NCI-H2171 treated with DMSO at 0.1 percent for 48 hours (cell line): ENCODE data around the gene GRIN3B.

Experiments used
- DNase-seq: peaks from one replicate; lab custom pipeline; 2025; lab: John Stamatoyannopoulos, UW

GRIN3B gene

GRCh38 chr19:991174-991931 is 8.9 kb upstream of the GRIN3B start:
- DNase-seq = no peak

- no peak for DNase-seq
Measured at GRCh38 chr19:991932-992669, 8.1 kb upstream of the GRIN3B start.

GRCh38 chr19:992670-993055 is 7.6 kb upstream of the GRIN3B start:
- DNase-seq = no peak

DNA sequence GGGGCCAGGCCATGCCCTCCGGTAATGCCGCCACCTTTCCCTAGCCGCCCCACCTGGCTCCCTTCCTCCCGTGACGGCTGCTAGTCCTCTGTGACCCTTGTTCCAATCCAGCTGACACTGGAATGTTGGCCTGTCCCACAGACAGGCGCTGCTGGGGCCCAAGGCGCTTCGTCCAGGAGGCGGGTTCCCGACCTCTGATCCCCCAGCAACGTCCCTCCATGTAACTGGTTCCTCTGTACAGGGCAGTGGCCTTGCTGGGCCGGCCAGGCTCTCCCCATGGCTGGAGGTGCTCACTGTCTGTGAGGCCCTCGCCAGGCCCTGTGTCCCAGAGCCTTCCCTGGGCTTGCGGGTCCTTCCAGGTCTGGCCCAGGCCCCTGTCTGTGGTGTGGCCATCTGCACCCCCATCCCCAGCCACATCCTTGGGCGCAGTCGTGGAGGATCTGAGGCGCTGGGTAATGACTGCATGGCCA is 6.8 kb upstream of the GRIN3B start:
- no peak for DNase-seq

DNA sequence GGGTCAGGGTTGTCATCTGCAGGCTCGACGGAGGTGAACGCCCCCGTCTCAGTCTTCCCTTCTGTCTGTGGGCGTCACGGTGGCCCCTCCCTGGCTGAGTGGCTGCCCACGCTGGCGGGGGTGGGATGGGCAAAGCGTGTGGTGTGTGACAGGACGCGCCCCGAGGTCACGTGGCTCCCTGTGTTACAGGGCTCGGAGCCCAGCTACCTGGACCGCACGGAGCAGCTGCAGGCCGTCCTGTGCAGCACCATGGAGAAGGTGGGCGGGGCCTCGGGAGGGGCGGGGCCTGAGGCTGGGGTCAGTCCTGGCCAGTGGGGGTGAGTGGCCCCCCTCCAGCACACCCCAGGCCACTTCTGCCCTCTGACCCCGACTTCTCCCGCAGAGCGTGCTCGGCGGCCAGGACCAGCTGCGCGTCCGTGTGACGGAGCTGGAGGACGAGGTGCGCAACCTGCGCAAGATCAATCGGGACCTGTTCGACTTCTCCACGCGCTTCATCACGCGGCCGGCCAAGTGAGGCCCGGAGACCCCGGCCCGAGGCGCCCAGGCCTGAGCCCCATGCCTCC is 6.3 kb upstream of the GRIN3B start:
- DNase-seq = no peak

GRCh38 chr19:994516-994915 is 5.7 kb upstream of the GRIN3B start:
- no peak for DNase-seq

DNA sequence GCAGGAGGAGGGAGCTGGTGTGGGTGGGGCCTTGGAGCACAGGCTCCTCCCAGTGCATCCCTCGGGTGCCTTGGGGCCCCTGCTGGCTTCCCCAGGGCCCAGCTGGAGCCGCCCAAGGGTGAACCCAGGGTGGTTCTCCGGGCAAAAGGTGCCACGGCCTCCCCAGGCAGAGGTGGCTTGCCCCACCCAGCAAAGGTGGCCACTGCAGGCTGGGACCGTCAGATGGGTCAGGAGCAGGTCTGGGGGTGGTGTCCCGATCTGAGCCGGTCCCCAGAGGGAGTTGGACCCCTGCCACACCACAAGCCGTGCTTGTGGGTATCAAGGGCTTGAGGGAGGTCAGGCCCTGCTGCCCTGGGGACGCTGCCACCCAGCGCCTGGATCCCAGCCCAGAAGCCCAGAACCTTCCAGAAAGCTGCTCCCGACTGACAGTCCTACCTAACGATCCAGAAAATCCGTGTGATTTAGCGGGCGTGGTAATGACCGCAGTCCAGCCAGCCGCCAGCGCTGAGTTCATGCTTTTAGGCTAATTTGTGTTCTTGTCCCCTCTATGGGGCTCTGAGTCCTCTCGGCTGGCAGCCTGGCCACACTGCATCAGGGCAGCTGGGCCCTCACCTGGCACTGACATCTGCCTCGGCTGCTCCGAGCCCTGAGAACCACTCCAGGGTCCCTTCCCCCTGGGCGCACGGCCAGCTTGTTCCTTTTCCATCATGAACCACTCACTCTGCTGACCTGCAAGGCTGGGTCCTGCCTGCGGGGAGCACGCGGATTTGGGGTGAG is 5.0 kb upstream of the GRIN3B start:
- peak; percentile 55 for DNase-seq

- peak; percentile 68 for DNase-seq
Measured at GRCh38 chr19:996051-996838, 4.0 kb upstream of the GRIN3B start.

DNA sequence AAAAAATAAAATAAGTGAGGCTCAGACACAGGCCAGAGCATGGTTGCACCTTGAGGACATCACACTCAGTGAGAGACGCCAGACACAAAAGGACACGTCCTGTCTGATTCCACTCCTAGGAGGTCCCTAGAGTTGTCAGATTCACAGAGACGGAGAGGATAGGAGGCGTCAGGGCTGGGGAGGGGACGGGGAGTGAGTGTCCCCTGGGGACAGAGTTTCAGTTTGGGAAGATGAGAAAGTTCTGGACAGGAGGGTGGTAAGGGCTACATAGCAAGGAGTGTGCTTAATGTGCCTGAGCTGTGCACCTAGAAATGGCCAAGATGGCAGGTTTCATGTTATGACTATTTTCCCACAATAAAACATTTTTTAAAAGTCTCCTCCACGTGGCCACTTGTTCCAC is 2.2 kb upstream of the GRIN3B start:
- no peak for DNase-seq

DNA sequence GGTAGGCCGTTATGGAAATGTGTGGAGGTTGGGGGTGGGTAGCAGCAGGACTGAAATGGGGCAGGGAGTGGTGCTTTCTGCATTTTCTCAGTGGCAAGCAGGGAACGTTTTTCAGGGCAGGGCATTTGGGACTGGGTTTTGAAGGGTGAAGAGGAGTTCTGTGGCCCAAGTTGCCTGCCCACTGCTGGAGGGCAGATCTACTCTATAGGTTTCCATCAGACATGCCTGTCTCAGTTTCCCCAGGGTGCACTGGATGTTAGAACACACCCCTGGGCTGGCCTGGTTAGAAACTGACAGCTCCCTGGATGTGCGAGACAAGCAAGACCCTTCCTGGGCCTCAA is 870 bp upstream of the GRIN3B start:
- DNase-seq = no peak

DNA sequence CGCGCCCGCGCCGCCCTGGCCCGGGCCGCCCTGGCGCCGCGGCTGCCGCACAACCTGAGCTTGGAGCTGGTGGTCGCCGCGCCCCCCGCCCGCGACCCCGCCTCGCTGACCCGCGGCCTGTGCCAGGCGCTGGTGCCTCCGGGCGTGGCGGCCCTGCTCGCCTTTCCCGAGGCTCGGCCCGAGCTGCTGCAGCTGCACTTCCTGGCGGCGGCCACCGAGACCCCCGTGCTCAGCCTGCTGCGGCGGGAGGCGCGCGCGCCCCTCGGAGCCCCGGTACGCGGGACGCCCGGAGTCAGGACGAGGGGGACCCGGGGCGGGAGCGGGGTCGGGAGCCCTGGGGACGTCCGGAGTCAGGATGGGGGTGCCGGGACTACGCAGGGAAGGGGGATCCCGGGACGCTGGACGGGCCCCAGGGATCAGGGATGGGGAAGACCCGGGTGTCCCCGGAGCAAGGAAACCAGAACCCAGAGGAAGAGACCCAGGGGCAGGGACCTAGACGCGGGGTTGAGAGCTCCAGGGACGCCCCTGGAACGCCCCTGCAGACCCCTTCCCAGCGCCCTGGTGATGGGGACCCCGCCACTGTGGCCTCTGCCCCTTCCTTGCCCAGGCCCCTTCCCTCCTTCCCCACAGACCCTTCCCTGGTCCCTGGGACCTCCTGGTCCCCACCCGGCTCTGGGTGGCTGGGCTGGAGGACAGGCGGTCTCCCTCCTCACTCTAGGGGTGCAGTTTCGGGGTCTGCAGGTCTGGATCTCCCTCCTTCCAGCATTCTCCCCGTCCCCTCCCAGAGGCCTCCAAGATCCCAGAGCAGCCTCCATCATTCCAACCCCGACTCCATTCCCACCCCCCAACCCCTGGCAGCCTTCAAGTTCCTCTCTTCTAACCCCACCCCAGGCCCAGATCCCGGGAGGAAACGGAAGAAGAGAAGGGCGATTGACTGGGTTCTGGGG is 645 bp downstream of the GRIN3B start:
- no peak for DNase-seq

DNA sequence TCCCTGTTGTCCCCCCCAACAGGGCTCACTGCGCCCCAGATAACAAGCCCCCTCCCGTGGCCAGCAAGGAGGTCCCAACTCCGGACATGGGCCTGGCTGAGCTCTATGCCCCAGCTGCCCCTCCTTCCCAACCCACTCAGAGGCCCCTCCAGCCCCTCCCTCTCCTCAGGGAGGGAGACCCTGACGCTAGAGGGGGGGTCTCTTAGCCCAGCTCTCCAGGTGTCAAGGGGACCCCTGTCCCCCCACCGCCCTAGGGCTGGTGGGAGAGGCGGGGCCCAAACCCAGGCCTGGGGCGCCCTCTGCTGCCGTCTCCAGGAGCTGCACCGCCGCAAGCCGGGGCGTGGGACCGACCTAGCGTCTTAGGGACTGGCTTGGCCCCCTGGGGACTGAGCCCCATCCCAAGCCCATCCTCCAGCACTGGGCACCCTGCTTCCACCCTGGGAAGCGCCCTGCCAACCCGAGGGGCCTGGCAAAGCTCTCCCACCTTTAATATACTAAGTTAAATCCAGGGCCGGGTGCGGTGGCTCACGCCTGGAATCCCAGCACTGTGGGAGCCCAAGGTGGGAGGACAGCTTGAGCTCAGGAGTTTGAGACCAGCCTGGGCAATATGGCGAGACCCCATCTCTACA is 1.4 kb downstream of the GRIN3B start:
- peak; percentile 7 for DNase-seq

DNA sequence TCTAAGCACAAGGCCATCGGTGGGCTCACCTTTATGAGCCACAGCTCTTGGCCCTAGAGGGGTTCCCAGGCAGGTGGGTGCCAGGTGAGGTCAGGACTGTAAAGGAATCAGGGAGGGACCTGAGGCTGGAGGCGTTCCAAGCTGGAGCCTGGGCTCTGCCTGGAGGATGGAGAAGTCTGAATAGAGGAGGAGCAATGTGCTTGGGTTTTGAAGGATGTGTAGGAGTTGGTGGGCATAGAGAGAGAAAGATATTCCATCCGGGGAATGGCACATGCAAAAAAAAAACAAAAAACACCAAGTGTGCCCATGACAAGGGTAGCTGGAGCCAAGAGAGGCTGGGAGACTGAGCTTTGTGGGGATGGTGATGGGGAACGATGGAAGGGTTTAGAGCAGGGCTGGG is 2.4 kb downstream of the GRIN3B start:
- DNase-seq = no peak

GRCh38 chr19:1003283-1003682 is 3.1 kb downstream of the GRIN3B start:
- DNase-seq = no peak

- DNase-seq = no peak
Measured at GRCh38 chr19:1004204-1004802, 4.1 kb downstream of the GRIN3B start.

DNA sequence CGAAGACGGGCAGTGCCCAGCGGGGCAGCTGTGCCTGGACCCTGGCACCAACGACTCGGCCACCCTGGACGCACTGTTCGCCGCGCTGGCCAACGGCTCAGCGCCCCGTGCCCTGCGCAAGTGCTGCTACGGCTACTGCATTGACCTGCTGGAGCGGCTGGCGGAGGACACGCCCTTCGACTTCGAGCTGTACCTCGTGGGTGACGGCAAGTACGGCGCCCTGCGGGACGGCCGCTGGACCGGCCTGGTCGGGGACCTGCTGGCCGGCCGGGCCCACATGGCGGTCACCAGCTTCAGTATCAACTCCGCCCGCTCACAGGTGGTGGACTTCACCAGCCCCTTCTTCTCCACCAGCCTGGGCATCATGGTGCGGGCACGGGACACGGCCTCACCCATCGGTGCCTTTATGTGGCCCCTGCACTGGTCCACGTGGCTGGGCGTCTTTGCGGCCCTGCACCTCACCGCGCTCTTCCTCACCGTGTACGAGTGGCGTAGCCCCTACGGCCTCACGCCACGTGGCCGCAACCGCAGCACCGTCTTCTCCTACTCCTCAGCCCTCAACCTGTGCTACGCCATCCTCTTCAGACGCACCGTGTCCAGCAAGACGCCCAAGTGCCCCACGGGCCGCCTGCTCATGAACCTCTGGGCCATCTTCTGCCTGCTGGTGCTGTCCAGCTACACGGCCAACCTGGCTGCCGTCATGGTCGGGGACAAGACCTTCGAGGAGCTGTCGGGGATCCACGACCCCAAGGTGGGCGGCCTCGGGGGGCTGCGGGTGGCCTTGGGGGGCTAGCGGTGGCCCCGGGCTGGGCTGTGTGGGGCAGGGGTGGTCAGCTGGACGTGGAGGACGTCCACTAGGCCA is 4.8 kb downstream of the GRIN3B start:
- no peak for DNase-seq

DNA sequence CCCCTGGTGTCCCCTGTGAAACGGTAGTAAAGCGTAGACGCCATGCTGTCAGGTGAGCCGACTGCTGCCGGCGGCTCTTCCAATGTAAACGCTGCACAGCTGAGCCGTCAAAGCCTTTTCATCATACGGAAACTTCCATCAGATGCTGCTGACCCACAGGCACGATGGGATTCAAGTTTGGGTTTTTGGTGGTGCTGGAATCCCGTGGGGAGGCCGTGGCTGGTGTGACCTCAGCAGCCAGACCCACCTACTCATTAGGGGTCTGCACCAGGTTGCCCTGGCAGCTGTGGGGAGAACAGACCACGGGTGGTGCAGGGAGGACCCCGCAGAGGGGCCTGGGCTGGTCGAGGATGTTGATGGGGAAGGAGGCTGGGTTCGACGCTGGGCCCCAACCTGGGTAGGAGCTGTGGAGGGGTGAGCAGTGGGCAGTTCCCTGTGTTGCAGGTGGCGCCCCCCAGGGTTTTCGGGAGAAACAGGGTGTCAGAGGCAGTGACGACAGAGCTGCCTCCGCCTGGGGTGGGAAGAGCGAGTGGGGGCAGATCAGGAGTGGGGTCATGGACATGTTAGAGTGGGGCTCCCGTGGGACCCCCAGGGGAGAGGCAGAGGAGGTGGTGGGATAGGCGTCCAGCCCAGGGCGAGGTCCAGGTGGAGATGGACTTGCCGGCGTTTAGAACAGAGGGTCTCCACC is 6.6 kb downstream of the GRIN3B start:
- DNase-seq = no peak
